Hypothalamus (tissue), 51 donors: ENCODE results near the gene PPP1R3C.

Source experiments
- DNase-seq, 51 donors: peaks; one replicate each; lab custom pipeline; 2025; lab: John Stamatoyannopoulos, UW

Gene PPP1R3C

GRCh38 chr10:91602868-91603568 lies 29.9 kb downstream of the PPP1R3C start:
- no peak for DNase-seq

GRCh38 chr10:91602449-91602848 lies 30.4 kb downstream of the PPP1R3C start:
- no peak for DNase-seq

GRCh38 chr10:91601212-91601611 lies 31.7 kb downstream of the PPP1R3C start:
- DNase-seq = no peak

- no peak for DNase-seq
Observed at GRCh38 chr10:91598211-91598977, 34.5 kb downstream of the PPP1R3C start.

- peak in 16 of 51 donors; percentile 5 to 45 (median 22) for DNase-seq
Observed at GRCh38 chr10:91597197-91597881, 35.5 kb downstream of the PPP1R3C start.

GRCh38 chr10:91596825-91597196 lies 36.1 kb downstream of the PPP1R3C start:
- peak in 3 of 51 donors; percentile 5 to 45 (median 7) for DNase-seq

GRCh38 chr10:91593834-91594233 lies 39.0 kb downstream of the PPP1R3C start:
- DNase-seq = no peak

- no peak for DNase-seq
Observed at GRCh38 chr10:91593366-91593765, 39.5 kb downstream of the PPP1R3C start.

- DNase-seq = no peak
Observed at GRCh38 chr10:91592266-91592975, 40.5 kb downstream of the PPP1R3C start.

GRCh38 chr10:91591797-91592174 lies 41.1 kb downstream of the PPP1R3C start:
- no peak for DNase-seq

GRCh38 chr10:91590904-91591796 lies 41.7 kb downstream of the PPP1R3C start:
- peak in 1 of 51 donors; percentile 15 for DNase-seq

- peak in 19 of 51 donors; percentile 11 to 52 (median 31) for DNase-seq
Observed at GRCh38 chr10:91590142-91590903, 42.5 kb downstream of the PPP1R3C start.

GRCh38 chr10:91589658-91590035 lies 43.2 kb downstream of the PPP1R3C start:
- DNase-seq = no peak

GRCh38 chr10:91589015-91589657 lies 43.7 kb downstream of the PPP1R3C start:
- DNase-seq = no peak

GRCh38 chr10:91587710-91588638 lies 44.9 kb downstream of the PPP1R3C start:
- DNase-seq = peak in 2 of 51 donors; percentile 19 to 29

- no peak for DNase-seq
Observed at GRCh38 chr10:91582153-91582554, 50.7 kb downstream of the PPP1R3C start.

- no peak for DNase-seq
Observed at GRCh38 chr10:91579329-91579985, 53.4 kb downstream of the PPP1R3C start.
